GM23338 (cell line): ENCODE measurements around the gene MAP3K4. TPM values are rescaled to one million over a fixed set of nuclear protein-coding genes. Genes with fewer than 3 reads are reported as not detected.

Source experiments
- ATAC-seq: fragments of 200-7000 bp; cut with Tn5 transposase; 3 replicates; pipeline ENCODE4 v1.9.1; 2020
- DNase-seq: peaks from one replicate; pipeline ENCODE4 v3.0.0-alpha.2; 2015; ENCODE audit warnings: low spot score
- H2AFZ ChIP-seq: fragments of 200-600 bp; sonication (generic); 2 replicates; pipeline ENCODE4 v1.8.0; 2016; ENCODE audit warnings: antibody characterized with exemption, mild to moderate bottlenecking, moderate library complexity
- H3F3A ChIP-seq: fragments of 200-600 bp; sonication (generic); replicated peaks from 2 replicates; pipeline ENCODE4 v1.8.0; 2017; ENCODE audit warnings: antibody characterized with exemption, mixed run types, low read depth
- H3K27ac ChIP-seq: fragments of 200-600 bp; sonication (generic); 2 replicates; pipeline ENCODE4 v1.6.1; 2016; ENCODE audit warnings: low read depth
- H3K27me3 ChIP-seq: fragments of 200-600 bp; sonication (generic); 2 replicates; pipeline ENCODE4 v1.8.0; 2016; ENCODE audit warnings: mild to moderate bottlenecking, mixed run types, moderate library complexity; ENCODE audit not compliant: insufficient read depth
- H3K36me3 ChIP-seq: fragments of 200-600 bp; sonication (generic); 2 replicates; pipeline ENCODE4 v1.8.0; 2016; ENCODE audit warnings: mild to moderate bottlenecking; ENCODE audit not compliant: insufficient read depth
- H3K4me1 ChIP-seq: fragments of 200-600 bp; sonication (generic); 2 replicates; pipeline ENCODE4 v1.8.0; 2016; ENCODE audit warnings: mild to moderate bottlenecking, moderate library complexity; ENCODE audit not compliant: insufficient read depth
- H3K4me2 ChIP-seq: fragments of 200-600 bp; sonication (generic); 2 replicates; pipeline ENCODE4 v1.7.1; 2017; ENCODE audit warnings: mixed run types
- H3K4me3 ChIP-seq: fragments of 200-600 bp; sonication (generic); 2 replicates; pipeline ENCODE4 v1.6.1; 2016; ENCODE audit warnings: mixed run types
- H3K79me2 ChIP-seq: fragments of 200-600 bp; sonication (generic); replicated peaks from 2 replicates; pipeline ENCODE4 v1.8.0; 2017; ENCODE audit warnings: mild to moderate bottlenecking; ENCODE audit not compliant: insufficient read depth
- H3K9me2 ChIP-seq: fragments of 200-600 bp; sonication (generic); 2 replicates; pipeline ENCODE4 v1.8.0; 2017; ENCODE audit not compliant: insufficient read depth
- H4K20me1 ChIP-seq: fragments of 200-600 bp; sonication (generic); replicated peaks from 2 replicates; pipeline ENCODE4 v1.8.0; 2017; ENCODE audit warnings: mild to moderate bottlenecking; ENCODE audit not compliant: insufficient read depth
- H3K27ac Mint-ChIP-seq: 2 replicates; pipeline ENCODE4 v1.8.0; 2020; ENCODE audit warnings: inconsistent platforms, mild to moderate bottlenecking, moderate library complexity, mixed read lengths
- H3K27me3 Mint-ChIP-seq: 3 replicates; pipeline ENCODE4 v1.8.0; 2022; ENCODE audit warnings: low read depth, mild to moderate bottlenecking, moderate library complexity, mixed read lengths, inconsistent platforms; ENCODE audit not compliant: insufficient read depth, poor library complexity
- H3K36me3 Mint-ChIP-seq: 3 replicates; pipeline ENCODE4 v1.8.0; 2021; ENCODE audit warnings: low read depth, mild to moderate bottlenecking, inconsistent platforms, moderate library complexity, mixed read lengths
- H3K4me1 Mint-ChIP-seq: 3 replicates; pipeline ENCODE4 v1.8.0; 2020; ENCODE audit warnings: mild to moderate bottlenecking, inconsistent platforms, mixed read lengths
- H3K4me3 Mint-ChIP-seq: 3 replicates; pipeline ENCODE4 v1.8.0; 2021; ENCODE audit warnings: moderate library complexity, mild to moderate bottlenecking, inconsistent platforms, mixed read lengths
- H3K9me3 Mint-ChIP-seq: 3 replicates; pipeline ENCODE4 v1.8.0; 2020; ENCODE audit warnings: moderate library complexity, mild to moderate bottlenecking, inconsistent platforms, mixed read lengths
- NANOG ChIP-seq: IDR thresholded peaks from 2 replicates; pipeline ENCODE4 v1.6.1; 2016; ENCODE audit warnings: antibody characterized with exemption, borderline replicate concordance
- ZNF462 ChIP-seq: fragments of 250-450 bp; sonication (Bioruptor Pico); IDR thresholded peaks from 2 replicates; pipeline ENCODE4 v1.5.0; 2020; ENCODE audit warnings: mild to moderate bottlenecking, moderate library complexity
- polyA plus RNA-seq: library from polyadenylated mRNA; unstranded; fragments of >200 nt; fragmentation: Nextera tagmentation; extraction: Ambion mirVana; gene quantifications from 2 replicates; pipeline ENCODE4 v1.2.1, GENCODE V29; 2016
- total RNA-seq: library from RNA; depleted of rRNA; stranded (reverse); fragments of >200 nt; shearing (Covaris generic); gene quantifications from 2 replicates; pipeline ENCODE4 v1.2.3, GENCODE V29; 2014

The MAP3K4 gene
- total and polyA plus RNA-seq, 2 experiments from 2014 or later: 44.4 to 48.8 TPM

GRCh38 chr6:161003336-161003735 lies 11.8 kb downstream of the MAP3K4 start:
- peaks cover 98% of the 10 kb centered on the region for H3K79me2 ChIP-seq
- DNase-seq: no peak

More at GRCh38 chr6:161003336-161003735, 11.8 kb downstream of the MAP3K4 start:
- no peak overlapping the region for H2AFZ ChIP-seq
- H3K36me3 ChIP-seq: no peaks in the 10 kb centered on the region
- H3K27me3 ChIP-seq: no peaks in the 10 kb centered on the region
- peaks cover 10% of the 10 kb centered on the region for H4K20me1 ChIP-seq
- Mint-ChIP-seq H3K36me3 (no peaks in the 10 kb centered on the region), H3K27ac (no peak overlapping the region), H3K4me3 (no peak overlapping the region), H3K9me3 (no peaks in the 10 kb centered on the region), H3K27me3 (no peaks in the 10 kb centered on the region), H3K4me1 (peaks cover 24% of the 10 kb centered on the region)
- H3K9me2 ChIP-seq: no peaks in the 10 kb centered on the region
- TF ChIP-seq ZNF462 (CRISPR knock-in tag) (no peak), NANOG (no peak)
- peaks cover 3% of the 10 kb centered on the region for H3K4me1 ChIP-seq
- no peak overlapping the region for H3K4me3 ChIP-seq
- H3K4me2 ChIP-seq: no peak overlapping the region
- no peaks in the 10 kb centered on the region for H3F3A ChIP-seq
- no peak for ATAC-seq
- no peak overlapping the region for H3K27ac ChIP-seq
